MG63 (cell line): ENCODE data around the gene COL5A2. TPM values are rescaled to one million over a fixed set of nuclear protein-coding genes. Genes with fewer than 3 reads are reported as not detected.

Experiments used
- DNase-seq: peaks from one replicate; pipeline ENCODE4 v3.0.0-alpha.2; 2020
- H3K27me3 ChIP-seq: fragments of 250-450 bp; sonication (Bioruptor Pico); 2 replicates; pipeline ENCODE4 v1.5.1; 2020; ENCODE audit warnings: mild to moderate bottlenecking, moderate library complexity
- H3K36me3 ChIP-seq: fragments of 250-450 bp; sonication (Bioruptor Pico); 2 replicates; pipeline ENCODE4 v1.5.1; 2020; ENCODE audit warnings: mild to moderate bottlenecking, moderate library complexity
- H3K4me3 ChIP-seq: fragments of 250-450 bp; sonication (Bioruptor Pico); 2 replicates; pipeline ENCODE4 v1.5.1; 2020; ENCODE audit warnings: mild to moderate bottlenecking, moderate library complexity
- H3K9me3 ChIP-seq: fragments of 250-450 bp; sonication (Bioruptor Pico); 2 replicates; pipeline ENCODE4 v1.5.1; 2020; ENCODE audit warnings: mild to moderate bottlenecking, moderate library complexity
- total RNA-seq: library from RNA; depleted of rRNA; stranded (reverse); fragments of >200 nt; shearing (Covaris generic); gene quantifications from 2 replicates; pipeline ENCODE4 v1.2.3, GENCODE V29; 2014; ENCODE audit warnings: low replicate concordance; rRNA removed

Gene COL5A2
- total RNA-seq, result 488 and 513 TPM in 2 replicates

GRCh38 chr2:189179570-189179950, at the start of gene COL5A2:
TSS of gene COL5A2 (minus strand) at chr2:189179761. CDS start at chr2:189179604, 157 bp downstream.
- H3K4me3 ChIP-seq, result peak within 1 kb of the TSS; percentile 67
- no peaks in the 10 kb centered on the region for H3K27me3 ChIP-seq
- peak; percentile 76 for DNase-seq
- peaks cover 3% of the 10 kb centered on the region; the same call in 1 of the 2 replicates for H3K9me3 ChIP-seq
- H3K36me3 ChIP-seq, result peaks cover 23% of the 10 kb centered on the region

GRCh38 chr2:189226017-189226416, 46.5 kb upstream of the COL5A2 start:
- 0 out of 2 replicates have a peak, but pooled peaks cover 2% of the 10 kb centered on the region for H3K9me3 ChIP-seq
- no peaks in the 10 kb centered on the region for H3K36me3 ChIP-seq
- no peaks in the 10 kb centered on the region for H3K27me3 ChIP-seq
- no peak for DNase-seq
- no peak overlapping the region for H3K4me3 ChIP-seq

GRCh38 chr2:189225032-189225431, 45.5 kb upstream of the COL5A2 start:
- no peaks in the 10 kb centered on the region for H3K36me3 ChIP-seq
- 0 out of 2 replicates have a peak, but pooled peaks cover 2% of the 10 kb centered on the region for H3K9me3 ChIP-seq
- H3K4me3 ChIP-seq, result no peak overlapping the region
- H3K27me3 ChIP-seq, result no peaks in the 10 kb centered on the region
- DNase-seq, result no peak

GRCh38 chr2:189222468-189223105, 43.0 kb upstream of the COL5A2 start:
- Histone ChIP-seq H3K36me3 (no peaks in the 10 kb centered on the region), H3K27me3 (no peaks in the 10 kb centered on the region), H3K9me3 (0 out of 2 replicates have a peak, but pooled peaks cover 2% of the 10 kb centered on the region), H3K4me3 (no peak overlapping the region)
- peak; percentile 71 for DNase-seq

- H3K36me3 ChIP-seq, result no peaks in the 10 kb centered on the region
- DNase-seq, result no peak
- H3K4me3 ChIP-seq, result no peak overlapping the region
- H3K9me3 ChIP-seq, result 0 out of 2 replicates have a peak, but pooled peaks cover 2% of the 10 kb centered on the region
- no peaks in the 10 kb centered on the region for H3K27me3 ChIP-seq
Measured at GRCh38 chr2:189221811-189222467, 42.4 kb upstream of the COL5A2 start.

- DNase-seq, result no peak
- Histone ChIP-seq H3K27me3 (no peaks in the 10 kb centered on the region), H3K9me3 (no peaks in the 10 kb centered on the region), H3K36me3 (no peaks in the 10 kb centered on the region), H3K4me3 (no peak overlapping the region)
Measured at GRCh38 chr2:189218236-189218635, 38.7 kb upstream of the COL5A2 start.

GRCh38 chr2:189217541-189217940, 38.0 kb upstream of the COL5A2 start:
- no peaks in the 10 kb centered on the region for H3K36me3 ChIP-seq
- no peak overlapping the region for H3K4me3 ChIP-seq
- no peaks in the 10 kb centered on the region for H3K9me3 ChIP-seq
- DNase-seq, result peak; percentile 48
- no peaks in the 10 kb centered on the region for H3K27me3 ChIP-seq

GRCh38 chr2:189217051-189217450, 37.5 kb upstream of the COL5A2 start:
- H3K27me3 ChIP-seq, result no peaks in the 10 kb centered on the region
- no peaks in the 10 kb centered on the region for H3K9me3 ChIP-seq
- no peak overlapping the region for H3K4me3 ChIP-seq
- no peak for DNase-seq
- no peaks in the 10 kb centered on the region for H3K36me3 ChIP-seq

GRCh38 chr2:189214484-189214883, 34.9 kb upstream of the COL5A2 start:
- no peak overlapping the region for H3K4me3 ChIP-seq
- H3K36me3 ChIP-seq, result no peaks in the 10 kb centered on the region
- no peak for DNase-seq
- H3K27me3 ChIP-seq, result no peaks in the 10 kb centered on the region
- no peaks in the 10 kb centered on the region for H3K9me3 ChIP-seq

- H3K4me3 ChIP-seq, result no peak overlapping the region
- H3K27me3 ChIP-seq, result no peaks in the 10 kb centered on the region
- no peaks in the 10 kb centered on the region for H3K9me3 ChIP-seq
- no peak for DNase-seq
- no peaks in the 10 kb centered on the region for H3K36me3 ChIP-seq
Measured at GRCh38 chr2:189213250-189213649, 33.7 kb upstream of the COL5A2 start.

- H3K9me3 ChIP-seq, result no peaks in the 10 kb centered on the region
- peak overlapping the region; percentile 18 for H3K4me3 ChIP-seq
- no peaks in the 10 kb centered on the region for H3K36me3 ChIP-seq
- DNase-seq, result peak; percentile 76
- no peaks in the 10 kb centered on the region for H3K27me3 ChIP-seq
Measured at GRCh38 chr2:189210250-189211087, 30.9 kb upstream of the COL5A2 start.

- no peak for DNase-seq
- no peaks in the 10 kb centered on the region for H3K27me3 ChIP-seq
Measured at GRCh38 chr2:189208254-189208653, 28.7 kb upstream of the COL5A2 start.

GRCh38 chr2:189204322-189204941, 24.9 kb upstream of the COL5A2 start:
- Histone ChIP-seq H3K4me3 (peak overlapping the region; percentile 51), H3K27me3 (no peaks in the 10 kb centered on the region), H3K9me3 (no peaks in the 10 kb centered on the region), H3K36me3 (no peaks in the 10 kb centered on the region)
- no peak for DNase-seq

More at GRCh38 chr2:189208254-189208653, 28.7 kb upstream of the COL5A2 start:
- Histone ChIP-seq H3K36me3 (no peaks in the 10 kb centered on the region), H3K4me3 (no peak overlapping the region), H3K9me3 (no peaks in the 10 kb centered on the region)

- Histone ChIP-seq H3K36me3 (no peaks in the 10 kb centered on the region), H3K9me3 (no peaks in the 10 kb centered on the region), H3K27me3 (no peaks in the 10 kb centered on the region), H3K4me3 (peak overlapping the region; percentile 51)
- no peak for DNase-seq
Measured at GRCh38 chr2:189203177-189203799, 23.7 kb upstream of the COL5A2 start.

- Histone ChIP-seq H3K9me3 (peaks cover 7% of the 10 kb centered on the region; the same call in 1 of the 2 replicates), H3K4me3 (no peak overlapping the region), H3K27me3 (no peaks in the 10 kb centered on the region), H3K36me3 (no peaks in the 10 kb centered on the region)
- DNase-seq, result peak; percentile 41
Measured at GRCh38 chr2:189199797-189200196, 20.2 kb upstream of the COL5A2 start.

GRCh38 chr2:189192766-189193165, 13.2 kb upstream of the COL5A2 start:
- Histone ChIP-seq H3K9me3 (peaks cover 7% of the 10 kb centered on the region; the same call in 1 of the 2 replicates), H3K36me3 (no peaks in the 10 kb centered on the region; the same call in 1 of the 2 replicates), H3K27me3 (no peaks in the 10 kb centered on the region), H3K4me3 (no peak overlapping the region)
- no peak for DNase-seq
